Measurements from ENCODE around the gene FBH1. TPM values are rescaled to one million over a fixed set of nuclear protein-coding genes. Genes with fewer than 3 reads are reported as not detected.

Gene FBH1
- total and polyA plus RNA-seq, 2 experiments from 2014 or later, result 62.5 to 90.8 TPM

DNA sequence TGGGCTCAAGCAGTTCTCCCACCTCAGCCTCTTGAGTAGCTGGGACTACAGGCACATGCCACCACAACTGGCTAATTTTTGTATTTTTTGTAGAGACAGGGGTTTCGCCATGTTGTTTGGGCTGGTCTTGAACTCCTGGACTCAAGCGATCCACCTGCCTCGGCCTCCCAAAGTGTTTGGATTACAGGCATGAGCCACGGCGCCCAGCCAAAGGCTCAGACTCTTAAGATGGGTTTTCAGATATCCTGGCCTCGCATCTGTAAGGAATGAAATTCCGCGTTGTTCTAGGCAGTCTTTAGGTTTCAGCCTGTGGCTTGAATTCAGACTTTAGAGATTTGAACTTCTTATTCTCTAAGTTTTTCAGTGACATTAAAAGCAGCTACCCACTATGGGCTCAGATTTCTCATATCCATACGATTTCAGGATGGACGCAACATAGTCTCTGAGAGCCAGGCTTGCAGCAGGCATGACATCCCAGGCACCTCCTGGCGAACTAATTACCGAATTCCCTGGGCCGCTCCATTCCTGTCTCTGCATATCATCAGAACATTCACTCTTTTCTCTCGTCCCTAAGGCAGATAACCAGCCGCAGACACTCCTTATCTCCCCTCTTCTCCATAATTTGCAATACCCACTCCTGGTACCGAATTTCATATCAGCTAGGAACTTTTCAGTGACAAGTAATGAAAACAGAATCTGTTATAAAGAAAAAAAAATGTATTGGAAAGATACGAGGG lies 57.6 kb downstream of the FBH1 start:
- H3K27me3 Mint-ChIP-seq (ENCODE audit: insufficient read depth, low read depth, poor library complexity), result peaks cover 13% of the 10 kb centered on the region
- H3K4me3 ChIP-seq, result no peak overlapping the region
- H3K4me2 ChIP-seq, result no peak overlapping the region
- 0 out of 2 replicates have a peak, but pooled peaks cover 2% of the 10 kb centered on the region for H3K9me2 ChIP-seq (ENCODE audit: insufficient read depth)
- no peaks in the 10 kb centered on the region for H4K20me1 ChIP-seq (replicated peaks; ENCODE audit: insufficient read depth)
- DNase-seq (ENCODE audit: low spot score), result no peak
- H3K36me3 ChIP-seq (ENCODE audit: insufficient read depth), result no peaks in the 10 kb centered on the region
- no peaks in the 10 kb centered on the region for H3F3A ChIP-seq (replicated peaks; ENCODE audit: low read depth)
- peaks cover 39% of the 10 kb centered on the region for H3K4me1 Mint-ChIP-seq
- no peaks in the 10 kb centered on the region for H3K9me3 Mint-ChIP-seq
- H2AFZ ChIP-seq, result peak overlapping the region; percentile 66; the same call in 1 of the 2 replicates
- TF ChIP-seq POLR2AphosphoS5 (IDR thresholded peaks at IDR 0.05; ENCODE audit: low read depth) (no peak), CREB1 (CRISPR knock-in tag; IDR thresholded peaks at IDR 0.05; ENCODE audit: low read depth) (no peak), REST (IDR thresholded peaks at IDR 0.05; ENCODE audit: unreplicated experiment) (no peak), ZNF331 (CRISPR knock-in tag; IDR thresholded peaks at IDR 0.05; ENCODE audit: low read depth) (no peak), STAT1 (IDR thresholded peaks at IDR 0.05; ENCODE audit: unreplicated experiment) (no peak), ZNF114 (CRISPR knock-in tag; IDR thresholded peaks at IDR 0.05) (no peak), JUNB (IDR thresholded peaks at IDR 0.05; ENCODE audit: unreplicated experiment) (no peak), NANOG (IDR thresholded peaks at IDR 0.05; ENCODE audit: borderline replicate concordance) (no peak), EZH2 (IDR thresholded peaks at IDR 0.05; ENCODE audit: low read depth, unreplicated experiment) (no peak), ZNF462 (CRISPR knock-in tag; IDR thresholded peaks at IDR 0.05) (no peak), EZH2phosphoT487 (IDR thresholded peaks at IDR 0.05; ENCODE audit: unreplicated experiment) (no peak)
- TF ChIP-seq, protein P1, sequence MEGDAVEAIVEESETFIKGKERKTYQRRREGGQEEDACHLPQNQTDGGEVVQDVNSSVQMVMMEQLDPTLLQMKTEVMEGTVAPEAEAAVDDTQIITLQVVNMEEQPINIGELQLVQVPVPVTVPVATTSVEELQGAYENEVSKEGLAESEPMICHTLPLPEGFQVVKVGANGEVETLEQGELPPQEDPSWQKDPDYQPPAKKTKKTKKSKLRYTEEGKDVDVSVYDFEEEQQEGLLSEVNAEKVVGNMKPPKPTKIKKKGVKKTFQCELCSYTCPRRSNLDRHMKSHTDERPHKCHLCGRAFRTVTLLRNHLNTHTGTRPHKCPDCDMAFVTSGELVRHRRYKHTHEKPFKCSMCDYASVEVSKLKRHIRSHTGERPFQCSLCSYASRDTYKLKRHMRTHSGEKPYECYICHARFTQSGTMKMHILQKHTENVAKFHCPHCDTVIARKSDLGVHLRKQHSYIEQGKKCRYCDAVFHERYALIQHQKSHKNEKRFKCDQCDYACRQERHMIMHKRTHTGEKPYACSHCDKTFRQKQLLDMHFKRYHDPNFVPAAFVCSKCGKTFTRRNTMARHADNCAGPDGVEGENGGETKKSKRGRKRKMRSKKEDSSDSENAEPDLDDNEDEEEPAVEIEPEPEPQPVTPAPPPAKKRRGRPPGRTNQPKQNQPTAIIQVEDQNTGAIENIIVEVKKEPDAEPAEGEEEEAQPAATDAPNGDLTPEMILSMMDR (conservative IDR thresholded peaks at IDR 0.05; ENCODE audit: low read depth in 2 of 2), result no peak
- TF ChIP-seq, protein P2, sequence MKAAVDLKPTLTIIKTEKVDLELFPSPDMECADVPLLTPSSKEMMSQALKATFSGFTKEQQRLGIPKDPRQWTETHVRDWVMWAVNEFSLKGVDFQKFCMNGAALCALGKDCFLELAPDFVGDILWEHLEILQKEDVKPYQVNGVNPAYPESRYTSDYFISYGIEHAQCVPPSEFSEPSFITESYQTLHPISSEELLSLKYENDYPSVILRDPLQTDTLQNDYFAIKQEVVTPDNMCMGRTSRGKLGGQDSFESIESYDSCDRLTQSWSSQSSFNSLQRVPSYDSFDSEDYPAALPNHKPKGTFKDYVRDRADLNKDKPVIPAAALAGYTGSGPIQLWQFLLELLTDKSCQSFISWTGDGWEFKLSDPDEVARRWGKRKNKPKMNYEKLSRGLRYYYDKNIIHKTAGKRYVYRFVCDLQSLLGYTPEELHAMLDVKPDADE (IDR thresholded peaks at IDR 0.05), result no peak
- ATAC-seq, result no peak
- H3K27ac ChIP-seq (ENCODE audit: low read depth), result no peak overlapping the region
- no peaks in the 10 kb centered on the region; the same call in 2 of the 3 replicates for H3K36me3 Mint-ChIP-seq (ENCODE audit: low read depth)
- no peaks in the 10 kb centered on the region for H3K79me2 ChIP-seq (replicated peaks; ENCODE audit: insufficient read depth)
- H3K4me3 Mint-ChIP-seq, result no peak overlapping the region
- no peak overlapping the region for H3K27ac Mint-ChIP-seq
- peaks cover 22% of the 10 kb centered on the region for H3K4me1 ChIP-seq (ENCODE audit: insufficient read depth)
- H3K27me3 ChIP-seq (ENCODE audit: insufficient read depth), result no peaks in the 10 kb centered on the region
